NCI-H128 (cell line): Measurements from ENCODE around the gene PTGR1.

Experiments
- DNase-seq: peaks from one replicate; lab custom pipeline; 2025; ENCODE audit not compliant: unreplicated experiment; lab: John Stamatoyannopoulos, UW

Gene PTGR1

DNA sequence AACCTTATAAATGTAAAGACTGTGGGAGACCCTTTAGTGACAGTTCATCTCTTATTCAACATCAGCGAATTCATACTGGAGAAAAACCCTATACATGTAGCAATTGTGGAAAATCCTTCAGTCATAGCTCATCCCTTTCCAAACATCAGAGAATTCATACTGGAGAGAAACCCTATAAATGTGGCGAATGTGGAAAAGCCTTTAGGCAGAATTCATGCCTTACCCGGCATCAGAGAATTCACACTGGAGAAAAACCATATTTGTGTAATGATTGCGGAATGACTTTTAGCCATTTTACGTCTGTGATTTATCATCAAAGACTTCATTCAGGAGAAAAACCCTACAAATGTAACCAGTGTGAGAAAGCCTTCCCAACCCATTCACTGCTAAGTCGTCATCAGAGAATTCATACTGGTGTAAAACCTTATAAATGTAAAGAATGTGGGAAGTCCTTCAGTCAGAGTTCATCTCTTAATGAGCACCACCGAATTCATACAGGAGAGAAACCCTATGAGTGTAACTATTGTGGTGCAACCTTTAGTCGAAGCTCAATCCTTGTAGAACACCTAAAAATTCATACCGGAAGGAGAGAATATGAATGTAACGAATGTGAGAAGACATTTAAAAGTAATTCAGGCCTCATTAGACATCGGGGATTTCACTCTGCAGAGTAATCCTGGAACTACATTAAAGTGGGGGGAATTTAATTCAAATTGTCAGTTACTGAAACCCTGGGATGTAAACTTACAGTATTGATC, 56.8 kb downstream of the PTGR1 start:
- no peak for DNase-seq

- DNase-seq, result no peak
These were observed 66.2 kb downstream of the PTGR1 start for GRCh38 chr9:111533099-111533790.

DNA sequence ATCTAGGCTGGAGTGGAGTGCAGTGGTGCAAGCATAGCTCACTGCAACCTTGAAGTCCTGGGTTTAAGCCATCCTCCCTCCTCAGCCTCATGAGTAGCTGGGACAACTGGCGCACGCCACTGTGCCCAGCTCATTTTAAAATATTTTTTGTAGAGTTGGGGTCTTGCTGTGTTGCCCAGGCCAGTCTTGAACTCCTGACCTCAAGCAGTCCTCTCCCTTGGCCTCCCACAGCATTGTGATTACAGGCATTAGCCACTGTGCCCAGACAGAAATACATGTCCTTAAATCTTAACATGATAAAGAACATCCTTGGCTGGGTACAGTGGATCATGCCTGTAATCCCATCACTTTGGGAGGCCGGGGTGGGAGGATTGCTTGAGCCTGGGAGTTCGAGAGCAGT, 67.7 kb downstream of the PTGR1 start:
- no peak for DNase-seq

DNA sequence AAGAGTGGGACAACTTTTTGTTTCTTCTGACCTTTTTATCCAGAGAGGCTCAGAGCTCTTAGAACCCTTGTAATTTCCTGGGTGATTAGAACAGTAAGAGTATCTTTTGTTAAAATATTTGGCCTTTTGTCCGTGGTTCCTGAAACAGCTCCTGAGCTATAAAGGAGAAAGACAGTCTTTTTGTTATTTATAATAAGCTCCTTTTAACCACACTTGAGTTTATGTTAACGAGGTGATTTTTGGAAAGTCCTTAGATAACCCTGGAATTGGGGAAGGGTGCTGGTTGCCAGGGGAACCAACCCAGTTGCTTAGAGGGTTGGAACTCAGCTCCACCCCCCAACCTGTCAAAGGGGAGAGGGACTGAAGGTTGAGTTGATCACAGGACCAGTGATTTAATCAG, 69.7 kb downstream of the PTGR1 start:
- DNase-seq, result no peak

DNA sequence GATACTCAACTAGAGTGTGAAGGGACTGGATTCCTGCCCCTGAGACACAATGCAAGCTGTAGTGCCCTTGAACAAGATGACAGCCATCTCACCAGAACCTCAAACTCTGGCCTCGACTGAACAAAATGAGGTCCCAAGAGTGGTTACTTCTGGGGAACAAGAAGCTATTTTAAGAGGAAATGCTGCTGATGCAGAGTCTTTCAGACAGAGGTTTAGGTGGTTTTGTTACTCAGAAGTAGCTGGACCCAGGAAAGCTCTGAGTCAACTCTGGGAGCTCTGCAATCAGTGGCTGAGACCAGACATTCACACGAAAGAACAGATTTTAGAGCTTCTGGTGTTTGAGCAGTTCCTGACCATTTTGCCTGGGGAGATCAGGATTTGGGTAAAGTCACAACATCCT, 72.1 kb downstream of the PTGR1 start:
- DNase-seq, result no peak

GRCh38 chr9:111525056-111525977, 74.1 kb downstream of the PTGR1 start, which contains the start of gene ZNF483:
TSS of gene ZNF483 (plus strand) at chr9:111525179. CDS start at chr9:111527396, 2,217 bp downstream.
- peak; percentile 77 for DNase-seq

GRCh38 chr9:111524731-111525055, 74.8 kb downstream of the PTGR1 start:
- no peak for DNase-seq

GRCh38 chr9:111516061-111516465, 83.4 kb downstream of the PTGR1 start:
- DNase-seq, result no peak

- DNase-seq, result no peak
These were observed 84.5 kb downstream of the PTGR1 start for GRCh38 chr9:111514967-111515366.
